Muscle of leg (tissue), 11 donors: ENCODE measurements around the gene CLCNKA. TPM values are rescaled to one million over a fixed set of nuclear protein-coding genes. Genes with fewer than 3 reads are reported as not detected.
"Not testable (repeated sequence)": the region's sequence is repeated elsewhere in the genome, so short reads cannot be mapped to it uniquely, and the experiment has no call there.

Experiments
- DNase-seq: peaks from one replicate; pipeline ENCODE4 v3.0.0; 2013
- H3K27ac ChIP-seq: one replicate; pipeline ENCODE4 v1.5.1; 2013; ENCODE audit warnings: mild to moderate bottlenecking, low read length, control low read depth
- H3K27me3 ChIP-seq: one replicate; pipeline ENCODE4 v1.6.1; 2013; ENCODE audit warnings: low read length; ENCODE audit not compliant: control insufficient read depth, insufficient read depth
- H3K36me3 ChIP-seq: one replicate; pipeline ENCODE4 v1.6.1; 2013; ENCODE audit warnings: low read length; ENCODE audit not compliant: control insufficient read depth, insufficient read depth
- H3K4me1 ChIP-seq: one replicate; pipeline ENCODE4 v1.6.1; 2013; ENCODE audit warnings: low read length; ENCODE audit not compliant: control insufficient read depth, insufficient read depth
- H3K4me3 ChIP-seq: one replicate; pipeline ENCODE4 v1.5.1; 2013; ENCODE audit warnings: low read length, control low read depth
- H3K9me3 ChIP-seq: replicated peaks from 2 replicates; pipeline ENCODE4 v1.6.1; 2013; ENCODE audit warnings: low read depth, low read length; ENCODE audit not compliant: control insufficient read depth
- WGBS: methylation state at CpG from one replicate; pipeline ENCODE4 v1.1.5; 2013; ENCODE audit warnings: missing lambda C conversion rate; ENCODE audit not compliant: insufficient coverage; 5-methylcytosine and 5-hydroxymethylcytosine counted together
- polyA plus RNA-seq, 8 donors: library from polyadenylated mRNA; unstranded; fragments of 120-200 nt; gene quantifications; one replicate each; pipeline versions ENCODE4 v1.2.1 to v1.2.3, GENCODE V29; 2013; ENCODE audit warnings: inconsistent platforms in 1 of 8, low replicate concordance in 1 of 8; ENCODE audit not compliant: insufficient read length in 8 of 8, insufficient read depth in 1 of 8
- total RNA-seq: library from RNA; stranded (reverse); fragments of 120-200 nt; gene quantifications from one replicate; pipeline ENCODE4 v1.2.4, GENCODE V29; 2013

Gene CLCNKA
- total and polyA plus RNA-seq, 9 donors, result 0.27 to 1.2 (median 0.72) TPM

DNA sequence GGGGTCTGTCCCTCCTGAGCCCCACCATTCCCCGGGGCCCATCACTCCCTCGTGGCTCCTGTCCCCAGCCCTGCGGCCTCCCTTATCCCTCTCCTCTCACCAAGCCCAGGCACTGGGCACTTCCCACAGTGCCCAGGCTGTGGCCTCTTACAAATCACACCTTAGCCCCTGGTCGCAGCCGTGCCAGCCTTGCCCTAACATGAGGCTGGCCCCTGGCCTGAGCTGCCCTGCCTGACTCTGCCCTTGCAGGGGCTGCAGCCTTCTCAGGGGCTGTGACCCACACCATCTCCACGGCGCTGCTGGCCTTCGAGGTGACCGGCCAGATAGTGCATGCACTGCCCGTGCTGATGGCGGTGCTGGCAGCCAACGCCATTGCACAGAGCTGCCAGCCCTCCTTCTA lies 30.1 kb downstream of the CLCNKA start:
- not testable (repeated sequence) for H3K4me3 ChIP-seq, H3K4me1 ChIP-seq, H3K9me3 ChIP-seq, H3K36me3 ChIP-seq, DNase-seq, H3K27ac ChIP-seq
- 83% methylated on average over 7 of the region's 12 CpGs for WGBS
- peaks cover 12% of the 10 kb centered on the region for H3K27me3 ChIP-seq

DNA sequence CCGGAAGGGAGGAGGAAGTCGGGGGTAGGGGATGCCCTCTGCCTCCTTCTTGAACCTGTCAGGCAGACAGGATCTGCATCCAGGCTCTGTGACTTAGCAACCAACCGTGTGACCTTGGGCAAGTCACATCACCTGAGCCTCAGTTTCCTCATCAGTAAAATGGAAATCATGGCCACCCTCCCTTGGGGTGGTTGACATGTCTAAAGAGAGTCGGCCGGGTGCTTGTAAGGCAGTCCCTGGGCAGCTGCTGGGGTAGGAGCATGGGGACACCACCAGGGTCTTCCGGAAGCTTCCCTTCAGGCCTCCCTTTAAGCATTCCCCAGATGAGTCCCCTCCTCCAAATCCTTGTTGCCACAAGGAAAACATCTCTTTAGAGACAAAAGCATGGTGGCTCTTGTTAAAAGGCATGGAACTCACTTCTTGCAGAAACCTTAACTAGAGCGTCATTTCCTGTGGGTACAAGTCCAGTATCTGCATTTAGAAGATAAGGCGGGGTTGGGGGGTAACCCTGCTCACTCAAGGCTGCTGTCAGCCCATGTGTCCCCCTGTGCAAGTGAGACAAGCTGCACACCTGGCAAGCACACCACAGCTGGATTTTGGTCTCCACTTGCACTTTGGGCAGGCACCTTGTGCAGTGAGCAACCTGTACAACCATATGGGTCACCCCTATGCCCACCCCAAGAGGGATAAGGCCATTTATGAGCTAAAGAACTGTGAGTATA lies 32.1 kb downstream of the CLCNKA start:
- Histone ChIP-seq H3K36me3 (no peaks in the 10 kb centered on the region), H3K9me3 (no peaks in the 10 kb centered on the region), H3K27me3 (no peaks in the 10 kb centered on the region), H3K4me3 (no peak overlapping the region), H3K4me1 (peaks cover 1% of the 10 kb centered on the region), H3K27ac (no peak overlapping the region)
- 100% methylated on average over 2 of the region's 8 CpGs for WGBS
- no peak for DNase-seq

DNA sequence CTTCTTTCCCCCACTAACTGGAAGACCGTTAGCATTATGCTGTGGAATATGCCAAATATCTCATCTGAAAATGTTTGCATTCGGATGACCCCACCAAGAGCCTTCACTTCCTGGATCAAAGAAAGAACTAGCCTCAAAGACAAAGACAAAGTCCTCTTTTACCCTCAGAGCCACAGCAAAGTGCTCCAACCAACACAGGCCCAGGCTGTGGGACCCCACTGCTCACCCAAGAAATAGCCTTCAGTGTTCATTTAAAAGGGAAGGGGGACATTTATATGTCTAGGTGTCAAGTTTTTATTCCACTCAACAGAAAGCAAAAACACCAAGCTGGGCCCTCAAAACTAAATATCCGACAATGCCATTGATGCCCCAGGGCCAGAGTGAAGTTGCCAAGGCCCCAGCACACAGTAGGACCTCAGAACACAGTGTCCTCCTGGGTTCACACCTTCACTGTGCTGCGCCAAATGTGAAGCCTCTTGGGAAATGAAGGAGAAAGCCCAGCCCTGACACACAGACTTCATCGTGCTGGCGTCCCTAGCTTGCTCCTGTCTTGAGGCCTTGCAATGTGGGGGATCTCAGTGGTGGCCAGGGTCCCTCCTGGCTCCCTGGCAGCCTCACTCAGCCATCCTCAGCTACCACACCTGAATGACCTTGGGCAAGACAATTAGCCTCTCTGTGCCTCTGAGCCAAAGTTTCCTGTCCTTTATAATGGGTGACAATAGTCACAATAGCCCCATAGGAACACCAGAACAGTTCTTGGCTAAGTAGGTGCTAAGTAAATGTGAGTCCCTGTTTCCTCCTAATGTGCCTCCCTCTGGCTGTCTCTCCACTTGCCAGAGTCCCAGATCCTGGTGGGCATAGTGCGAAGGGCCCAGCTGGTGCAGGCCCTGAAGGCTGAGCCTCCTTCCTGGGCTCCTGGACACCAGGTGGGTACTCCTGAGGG lies 33.0 kb downstream of the CLCNKA start:
- WGBS, result 72% methylated on average over 4 of the region's 7 CpGs
- DNase-seq, result no peak
- no peaks in the 10 kb centered on the region for H3K27me3 ChIP-seq
- no peaks in the 10 kb centered on the region for H3K4me1 ChIP-seq
- no peak overlapping the region for H3K27ac ChIP-seq
- no peaks in the 10 kb centered on the region for H3K36me3 ChIP-seq
- no peak overlapping the region for H3K4me3 ChIP-seq
- no peaks in the 10 kb centered on the region for H3K9me3 ChIP-seq

DNA sequence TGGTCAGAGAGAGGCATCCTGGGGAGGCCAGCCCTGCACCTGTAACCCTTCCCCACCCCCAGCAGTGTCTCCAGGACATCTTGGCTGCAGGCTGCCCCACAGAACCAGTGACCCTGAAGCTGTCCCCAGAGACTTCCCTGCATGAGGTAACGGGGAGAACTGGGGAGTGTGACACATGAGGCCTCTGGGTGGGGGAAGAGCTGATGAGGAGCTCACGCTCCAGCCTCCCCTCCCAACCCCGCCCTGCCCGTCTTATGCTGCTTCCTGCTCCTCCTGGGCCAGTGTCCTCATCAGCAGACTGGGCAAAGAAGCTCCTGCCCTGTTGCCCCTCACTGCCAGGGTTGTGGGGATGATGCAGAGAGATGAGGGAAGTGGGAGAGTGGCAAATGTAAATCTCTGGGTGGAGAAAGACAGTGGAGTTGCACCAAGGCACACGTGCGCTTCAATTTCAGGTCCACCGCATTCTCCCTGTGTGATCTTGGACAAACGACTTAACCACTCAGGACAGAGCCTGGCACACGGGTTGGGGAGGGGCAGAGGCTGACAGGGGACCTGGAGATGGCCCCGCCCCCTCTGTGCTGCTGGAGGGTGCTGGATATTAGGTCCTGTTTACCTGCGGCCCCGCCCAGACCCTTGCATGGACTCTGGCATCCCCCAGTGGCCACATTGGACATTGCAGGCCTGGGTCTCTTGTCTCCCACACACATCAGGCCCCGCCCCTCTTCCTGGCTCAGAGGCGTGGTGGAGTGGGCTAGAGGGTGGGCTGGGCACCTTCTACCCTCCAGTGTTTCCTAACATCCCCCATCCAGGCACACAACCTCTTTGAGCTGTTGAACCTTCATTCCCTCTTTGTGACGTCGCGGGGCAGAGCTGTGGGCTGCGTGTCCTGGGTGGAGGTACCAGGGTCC lies 34.0 kb downstream of the CLCNKA start:
- Histone ChIP-seq H3K36me3 (no peaks in the 10 kb centered on the region), H3K4me1 (no peaks in the 10 kb centered on the region), H3K4me3 (no peak overlapping the region), H3K9me3 (no peaks in the 10 kb centered on the region), H3K27ac (no peak overlapping the region), H3K27me3 (no peaks in the 10 kb centered on the region)
- peak; percentile 79 for DNase-seq
- 39% methylated on average over 5 of the region's 18 CpGs for WGBS

DNA sequence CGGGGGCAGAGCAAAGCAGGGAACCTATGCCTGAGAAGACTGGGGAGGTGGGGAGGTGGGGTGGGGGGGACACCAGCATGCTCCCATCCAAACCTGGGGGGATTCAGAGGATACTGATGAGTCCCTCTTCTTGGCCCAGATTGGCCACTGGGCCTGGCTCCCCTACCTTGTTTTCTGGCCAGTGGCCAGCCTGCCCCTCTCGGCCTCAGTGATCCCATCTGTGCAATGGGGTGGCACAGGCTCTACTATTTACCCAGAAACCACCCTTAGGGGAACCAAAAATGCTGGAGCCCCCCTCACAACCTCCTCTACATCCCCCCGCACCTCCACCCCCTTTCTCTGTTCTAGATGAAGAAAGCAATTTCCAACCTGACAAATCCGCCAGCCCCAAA lies 34.7 kb downstream of the CLCNKA start:
- H3K4me1 ChIP-seq, result not testable (repeated sequence)
- 67% methylated on average over 1 of the region's 4 CpGs for WGBS

DNA sequence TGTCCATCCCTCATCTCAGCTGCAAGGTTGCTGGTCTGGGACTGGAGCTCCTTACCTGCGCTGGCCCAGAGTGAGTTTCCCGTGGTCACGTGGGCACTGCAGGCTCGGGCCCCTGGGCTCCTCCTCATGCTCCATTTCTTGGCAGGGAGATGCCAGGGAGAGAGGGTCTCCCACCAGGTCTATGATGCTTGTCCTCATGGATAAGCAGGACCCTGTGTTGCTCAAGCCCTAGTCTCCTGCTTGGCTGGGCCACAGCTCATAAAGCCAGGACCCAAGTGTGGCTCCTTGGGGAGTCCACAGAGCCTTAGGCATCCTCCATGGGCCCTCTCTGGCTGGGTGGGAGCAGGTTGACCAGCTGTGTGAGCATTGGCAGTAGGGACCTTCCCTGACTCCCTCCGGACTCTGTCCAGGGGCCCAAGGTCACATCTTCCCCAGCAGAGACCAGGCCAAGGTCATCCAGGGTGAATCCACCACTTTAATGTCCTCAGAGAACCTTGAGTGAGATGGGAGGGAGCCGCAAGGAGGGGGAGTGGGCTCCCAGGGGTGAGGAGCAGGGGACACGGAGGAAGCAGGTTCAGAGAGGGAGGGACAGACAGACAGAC lies 35.6 kb downstream of the CLCNKA start:
- not testable (repeated sequence) for H3K36me3 ChIP-seq, H3K9me3 ChIP-seq, H3K4me1 ChIP-seq, H3K27me3 ChIP-seq, H3K4me3 ChIP-seq, H3K27ac ChIP-seq, DNase-seq
- 86% methylated on average over 4 of the region's 7 CpGs for WGBS

More for the DNA sequence above, 34.7 kb downstream of the CLCNKA start:
- H3K4me3 ChIP-seq, DNase-seq, H3K36me3 ChIP-seq, H3K27ac ChIP-seq, H3K9me3 ChIP-seq, H3K27me3 ChIP-seq: not testable (repeated sequence)

DNA sequence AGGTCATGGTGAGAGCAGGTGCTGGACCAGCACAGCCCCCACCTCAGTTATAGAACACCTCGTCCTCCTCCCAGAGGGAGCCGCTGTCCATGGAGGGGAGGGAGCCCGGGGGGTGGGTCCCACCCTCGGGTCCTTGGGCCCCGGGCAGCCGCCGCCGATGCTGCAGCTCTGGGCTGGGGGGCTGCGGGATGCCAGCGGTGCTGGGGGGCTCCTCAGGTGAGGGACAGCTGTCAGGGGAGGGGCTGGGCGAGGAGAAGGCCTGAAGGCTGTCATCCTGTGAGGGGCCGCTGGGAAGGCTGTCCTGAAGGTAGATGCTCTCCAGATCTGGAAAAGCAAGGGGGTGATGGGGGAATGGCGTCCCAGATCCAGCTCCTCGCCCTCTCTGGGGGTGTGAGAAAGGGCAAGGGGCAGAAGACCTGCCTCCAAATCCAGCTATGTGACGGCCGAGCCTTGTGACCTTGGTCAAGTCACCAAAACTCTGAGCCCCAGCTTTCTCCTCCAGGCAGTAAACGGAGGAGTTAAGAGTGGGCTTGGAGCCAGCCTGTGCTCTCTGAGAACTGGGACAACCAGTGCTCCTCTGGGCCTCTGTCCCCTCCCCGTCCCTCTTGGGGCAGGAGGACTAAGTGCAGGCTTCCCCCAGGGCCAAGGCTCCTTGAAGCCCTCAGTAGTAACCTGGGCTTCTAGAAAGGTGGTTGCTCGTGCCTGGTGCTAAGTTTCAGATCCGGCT lies 36.7 kb downstream of the CLCNKA start:
- H3K4me3 ChIP-seq, H3K4me1 ChIP-seq, H3K27me3 ChIP-seq, H3K36me3 ChIP-seq, H3K9me3 ChIP-seq, DNase-seq, H3K27ac ChIP-seq: not testable (repeated sequence)
- WGBS, result 60% methylated on average over 3 of the region's 20 CpGs

DNA sequence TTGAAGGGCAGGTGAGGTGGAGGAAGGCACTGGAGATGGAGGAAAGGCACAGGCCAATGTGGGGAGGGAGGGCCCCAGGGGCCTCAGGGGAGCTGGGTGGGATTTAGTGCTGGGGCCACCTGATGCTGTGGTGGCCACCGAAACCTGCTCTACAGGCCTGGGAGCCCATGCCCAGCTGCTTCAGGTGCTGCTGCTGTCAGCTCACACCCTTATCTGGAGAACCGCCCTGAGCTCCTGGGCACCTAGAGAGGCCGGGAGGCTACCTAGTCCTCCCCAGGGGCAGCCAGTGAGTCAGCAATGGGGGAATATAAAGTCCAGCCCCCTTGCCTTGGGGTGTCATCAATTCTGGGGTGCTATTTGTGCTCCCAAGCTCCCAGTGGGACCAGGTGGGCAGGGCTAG lies 39.4 kb downstream of the CLCNKA start:
- Histone ChIP-seq H3K9me3 (no peaks in the 10 kb centered on the region), H3K4me1 (peaks cover 2% of the 10 kb centered on the region), H3K27ac (no peak overlapping the region), H3K4me3 (no peak overlapping the region), H3K36me3 (no peaks in the 10 kb centered on the region), H3K27me3 (peaks cover 8% of the 10 kb centered on the region)
- DNase-seq, result no peak
- WGBS, result 74% methylated on average over 3 of the region's 3 CpGs

DNA sequence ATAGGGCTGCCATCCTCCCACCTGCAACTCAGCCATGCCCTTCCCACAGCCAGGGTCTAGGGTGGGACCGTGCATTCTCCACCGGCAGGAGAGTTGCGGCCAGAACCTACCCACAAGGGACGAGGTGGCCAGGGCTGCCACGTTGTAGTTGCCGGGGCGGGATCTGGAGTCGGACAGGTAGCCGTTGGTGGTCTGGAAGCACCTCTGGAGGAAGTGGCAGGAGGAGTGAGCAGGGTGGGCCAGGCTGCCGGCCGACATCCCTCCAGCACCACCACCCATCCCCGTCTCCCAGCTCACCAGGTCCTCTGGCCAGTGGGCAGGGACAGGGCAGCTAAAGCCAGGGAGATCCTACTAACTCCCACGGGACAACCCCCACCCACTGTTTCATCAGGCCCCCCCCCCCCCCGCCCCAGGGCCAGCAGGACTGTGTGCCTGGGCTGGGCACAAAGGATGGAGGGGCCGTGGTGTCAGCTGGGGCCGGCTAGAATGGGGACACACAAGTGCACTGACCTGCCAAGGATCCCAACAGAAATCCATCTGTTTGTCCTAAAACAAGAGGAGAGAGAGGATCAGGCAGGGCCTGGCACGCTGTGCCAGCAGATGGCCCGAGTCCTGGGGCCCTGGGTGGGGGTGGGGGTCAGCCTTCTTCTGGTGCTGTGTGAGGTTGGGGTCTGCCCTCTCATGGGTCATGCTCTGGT lies 40.3 kb downstream of the CLCNKA start:
- not testable (repeated sequence) for H3K4me1 ChIP-seq, H3K27me3 ChIP-seq, H3K9me3 ChIP-seq, H3K4me3 ChIP-seq, DNase-seq, H3K36me3 ChIP-seq, H3K27ac ChIP-seq
- 83% methylated on average over 1 of the region's 18 CpGs for WGBS
